HepG2 (cell line): ENCODE results near the gene PSMD5. TPM values are rescaled to one million over a fixed set of nuclear protein-coding genes. Genes with fewer than 3 reads are reported as not detected.
A peak's percentile ranks its signal among the peaks of the same experiment; 100 is the strongest.

Source experiments
- CENPX ChIP-seq: sonication (generic); formaldehyde crosslinking; IDR thresholded peaks from 2 replicates; pipeline ENCODE4 v1.9.0; 2021; ENCODE audit warnings: mild to moderate bottlenecking, missing genetic modification reagents, moderate library complexity
- CHD4 ChIP-seq: fragments of 200-600 bp; sonication (generic); IDR thresholded peaks from 2 replicates; pipeline ENCODE4 v1.7.0; 2017; ENCODE audit warnings: mild to moderate bottlenecking, low read length, borderline replicate concordance
- GATAD2A ChIP-seq: IDR thresholded peaks from 2 replicates; pipeline ENCODE4 v1.6.1; 2016
- HES4 ChIP-seq: sonication (generic); formaldehyde crosslinking; IDR thresholded peaks from 2 replicates; pipeline ENCODE4 v1.9.0; 2021; ENCODE audit warnings: mild to moderate bottlenecking, missing genetic modification reagents, borderline replicate concordance
- HMG20A ChIP-seq: IDR thresholded peaks from 2 replicates; pipeline ENCODE4 v1.6.1; 2016; ENCODE audit warnings: borderline replicate concordance
- JUN ChIP-seq: sonication (generic); formaldehyde crosslinking; IDR thresholded peaks from 2 replicates; pipeline ENCODE4 v1.4.0; 2020; ENCODE audit warnings: mild to moderate bottlenecking, missing genetic modification reagents
- NFE2L1 ChIP-seq: sonication (generic); formaldehyde crosslinking; IDR thresholded peaks from 2 replicates; pipeline ENCODE4 v1.4.0; 2020; ENCODE audit warnings: missing genetic modification reagents, mild to moderate bottlenecking, borderline replicate concordance
- NFIB ChIP-seq: sonication (generic); formaldehyde crosslinking; IDR thresholded peaks from 2 replicates; pipeline ENCODE4 v1.9.0; 2021; ENCODE audit warnings: missing genetic modification reagents, mild to moderate bottlenecking, borderline replicate concordance
- POGZ ChIP-seq: sonication (generic); formaldehyde crosslinking; IDR thresholded peaks from 2 replicates; pipeline ENCODE4 v1.4.0; 2020; ENCODE audit warnings: mild to moderate bottlenecking, missing genetic modification reagents
- RAD51 ChIP-seq: fragments of 450-650 bp; IDR thresholded peaks from 2 replicates; pipeline ENCODE4 v1.6.1; 2016; ENCODE audit warnings: borderline replicate concordance
- ZFP36L1 ChIP-seq: sonication (generic); formaldehyde crosslinking; IDR thresholded peaks from 2 replicates; pipeline ENCODE4 v1.8.0; 2022; ENCODE audit warnings: mild to moderate bottlenecking, missing genetic modification reagents, moderate library complexity
- ZNF382 ChIP-seq: sonication (generic); formaldehyde crosslinking; IDR thresholded peaks from 2 replicates; pipeline ENCODE4 v1.5.0; 2020; ENCODE audit warnings: missing genetic modification reagents, mild to moderate bottlenecking, borderline replicate concordance
- ZNF550 ChIP-seq: sonication (generic); formaldehyde crosslinking; IDR thresholded peaks from 2 replicates; pipeline ENCODE4 v1.4.0; 2020; ENCODE audit warnings: mild to moderate bottlenecking, missing genetic modification reagents, borderline replicate concordance
- ZNF572 ChIP-seq: sonication (generic); formaldehyde crosslinking; IDR thresholded peaks from 2 replicates; pipeline ENCODE4 v1.5.1; 2020; ENCODE audit warnings: mild to moderate bottlenecking, missing genetic modification reagents
- ZNF713 ChIP-seq: sonication (generic); formaldehyde crosslinking; IDR thresholded peaks from 2 replicates; pipeline ENCODE4 v1.4.0; 2020; ENCODE audit warnings: mild to moderate bottlenecking, missing genetic modification reagents
- ZSCAN30 ChIP-seq: sonication (generic); formaldehyde crosslinking; IDR thresholded peaks from 2 replicates; pipeline ENCODE4 v1.5.0; 2020; ENCODE audit warnings: mild to moderate bottlenecking, missing genetic modification reagents
- polyA plus RNA-seq, 8 experiments: library from polyadenylated mRNA; depleted of rRNA in 3 of 8; stranded (reverse) in 7 of 8; unstranded in 1 of 8; fragments of >200 nt; fragmentation: Illumina TruSeq in 4 of 8; extraction: Trizol in 4 of 8; gene quantifications; 2 replicates each; pipeline versions ENCODE4 v1.2.1 to v1.2.3, GENCODE V29; 2011 to 2016; ENCODE audit warnings: low read depth in 4 of 8, missing spikeins in 1 of 8, mixed read lengths in 1 of 8; ENCODE audit not compliant: insufficient read depth in 1 of 8
- total RNA-seq, 5 experiments: library from RNA; depleted of rRNA; stranded (reverse); fragments of >200 nt; fragmentation: Illumina TruSeq; extraction: Trizol; gene quantifications; 2 replicates each; pipeline ENCODE4 v1.2.3, GENCODE V29; 2016; ENCODE audit warnings: low read depth in 1 of 5
- TF ChIP-seq, protein P1 (sequence below): sonication (generic); formaldehyde crosslinking; IDR thresholded peaks from 2 replicates; pipeline ENCODE4 v1.8.1; 2023; ENCODE audit warnings: missing genetic modification reagents, inconsistent platforms, borderline replicate concordance
- TF ChIP-seq, protein P2 (sequence below): IDR thresholded peaks from 2 replicates; pipeline ENCODE4 v1.6.1; 2016; ENCODE audit warnings: low read depth, control low read depth
- TF ChIP-seq, protein P3 (sequence below): sonication (generic); formaldehyde crosslinking; IDR thresholded peaks from 2 replicates; pipeline ENCODE4 v1.9.0; 2022; ENCODE audit warnings: missing genetic modification reagents, mild to moderate bottlenecking, borderline replicate concordance
- TF ChIP-seq, protein P4 (sequence below): sonication (generic); formaldehyde crosslinking; IDR thresholded peaks from 2 replicates; pipeline ENCODE4 v1.4.0; 2020; ENCODE audit warnings: mild to moderate bottlenecking, missing genetic modification reagents, borderline replicate concordance
- TF ChIP-seq, protein P5 (sequence below): sonication (generic); formaldehyde crosslinking; IDR thresholded peaks from 2 replicates; pipeline ENCODE4 v1.4.0; 2020; ENCODE audit warnings: low read depth, mild to moderate bottlenecking, missing genetic modification reagents

Gene PSMD5
- total and polyA plus RNA-seq, 2 of the 13 experiments (the other 11 are each of a cell fraction or from before 2014, with no cell fraction given) = 12.7 to 18.1 TPM

DNA sequence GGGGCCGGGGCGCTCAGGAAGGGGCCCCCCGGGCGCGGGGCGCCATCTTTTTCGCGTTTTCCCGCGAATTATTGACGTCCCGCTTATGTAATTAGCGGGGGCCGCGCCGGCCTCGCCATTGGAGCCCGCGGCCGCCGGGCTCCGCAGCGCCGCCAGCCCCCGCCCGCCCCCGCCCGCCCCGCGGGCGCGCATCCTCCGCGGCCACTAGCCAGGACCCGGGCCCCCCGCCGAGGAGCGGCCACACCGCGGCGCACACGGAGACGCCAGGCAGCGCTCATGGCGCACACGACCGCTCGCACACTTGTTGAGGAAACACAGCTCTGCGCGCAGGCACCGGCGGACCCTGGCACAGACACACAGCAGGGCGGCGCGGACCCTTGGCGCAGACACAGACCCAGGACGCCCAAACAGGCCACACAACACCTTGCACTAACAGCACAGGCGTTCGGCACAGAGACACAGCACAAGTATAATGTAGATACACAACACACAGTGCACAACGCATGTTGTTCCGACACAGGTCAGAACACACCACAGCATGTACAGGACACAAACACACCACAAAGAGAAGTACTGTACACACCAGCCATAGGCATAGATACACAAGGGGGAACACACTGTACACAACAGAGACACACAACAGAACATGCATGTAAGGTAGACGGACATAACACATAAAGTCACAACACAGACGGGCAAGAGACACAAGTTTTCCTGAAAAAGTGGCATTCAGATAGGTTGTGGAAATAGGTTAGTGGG is 34.7 kb upstream of the PSMD5 start (continued):
- TF ChIP-seq, protein P1, sequence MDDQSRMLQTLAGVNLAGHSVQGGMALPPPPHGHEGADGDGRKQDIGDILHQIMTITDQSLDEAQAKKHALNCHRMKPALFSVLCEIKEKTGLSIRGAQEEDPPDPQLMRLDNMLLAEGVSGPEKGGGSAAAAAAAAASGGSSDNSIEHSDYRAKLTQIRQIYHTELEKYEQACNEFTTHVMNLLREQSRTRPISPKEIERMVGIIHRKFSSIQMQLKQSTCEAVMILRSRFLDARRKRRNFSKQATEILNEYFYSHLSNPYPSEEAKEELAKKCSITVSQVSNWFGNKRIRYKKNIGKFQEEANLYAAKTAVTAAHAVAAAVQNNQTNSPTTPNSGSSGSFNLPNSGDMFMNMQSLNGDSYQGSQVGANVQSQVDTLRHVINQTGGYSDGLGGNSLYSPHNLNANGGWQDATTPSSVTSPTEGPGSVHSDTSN = no peak
- TF ChIP-seq JUN (CRISPR knock-in tag) = peak; percentile 67; the same call in 1 of the 2 replicates
- no peak for TF ChIP-seq CENPX
- TF ChIP-seq, protein P2, sequence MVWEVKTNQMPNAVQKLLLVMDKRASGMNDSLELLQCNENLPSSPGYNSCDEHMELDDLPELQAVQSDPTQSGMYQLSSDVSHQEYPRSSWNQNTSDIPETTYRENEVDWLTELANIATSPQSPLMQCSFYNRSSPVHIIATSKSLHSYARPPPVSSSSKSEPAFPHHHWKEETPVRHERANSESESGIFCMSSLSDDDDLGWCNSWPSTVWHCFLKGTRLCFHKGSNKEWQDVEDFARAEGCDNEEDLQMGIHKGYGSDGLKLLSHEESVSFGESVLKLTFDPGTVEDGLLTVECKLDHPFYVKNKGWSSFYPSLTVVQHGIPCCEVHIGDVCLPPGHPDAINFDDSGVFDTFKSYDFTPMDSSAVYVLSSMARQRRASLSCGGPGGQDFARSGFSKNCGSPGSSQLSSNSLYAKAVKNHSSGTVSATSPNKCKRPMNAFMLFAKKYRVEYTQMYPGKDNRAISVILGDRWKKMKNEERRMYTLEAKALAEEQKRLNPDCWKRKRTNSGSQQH (CRISPR knock-in tag) = 0 out of 2 replicates have a peak, but pooled peaks have one; percentile 22
- no peak for TF ChIP-seq ZNF713 (CRISPR knock-in tag)
- TF ChIP-seq NFIB (CRISPR knock-in tag) = no peak
- TF ChIP-seq ZSCAN30 = no peak
- TF ChIP-seq ZNF550 (CRISPR knock-in tag) = no peak
- peak; percentile 47; the same call in 1 of the 2 replicates for TF ChIP-seq GATAD2A (CRISPR knock-in tag)
- TF ChIP-seq ZNF572 (CRISPR knock-in tag) = no peak; the same call in 1 of the 2 replicates
- TF ChIP-seq CHD4 = no peak
- no peak for TF ChIP-seq RAD51
- TF ChIP-seq ZNF382 (CRISPR knock-in tag) = no peak
- TF ChIP-seq POGZ (CRISPR knock-in tag) = peak; percentile 35; the same call in 1 of the 2 replicates
- TF ChIP-seq, protein P3, sequence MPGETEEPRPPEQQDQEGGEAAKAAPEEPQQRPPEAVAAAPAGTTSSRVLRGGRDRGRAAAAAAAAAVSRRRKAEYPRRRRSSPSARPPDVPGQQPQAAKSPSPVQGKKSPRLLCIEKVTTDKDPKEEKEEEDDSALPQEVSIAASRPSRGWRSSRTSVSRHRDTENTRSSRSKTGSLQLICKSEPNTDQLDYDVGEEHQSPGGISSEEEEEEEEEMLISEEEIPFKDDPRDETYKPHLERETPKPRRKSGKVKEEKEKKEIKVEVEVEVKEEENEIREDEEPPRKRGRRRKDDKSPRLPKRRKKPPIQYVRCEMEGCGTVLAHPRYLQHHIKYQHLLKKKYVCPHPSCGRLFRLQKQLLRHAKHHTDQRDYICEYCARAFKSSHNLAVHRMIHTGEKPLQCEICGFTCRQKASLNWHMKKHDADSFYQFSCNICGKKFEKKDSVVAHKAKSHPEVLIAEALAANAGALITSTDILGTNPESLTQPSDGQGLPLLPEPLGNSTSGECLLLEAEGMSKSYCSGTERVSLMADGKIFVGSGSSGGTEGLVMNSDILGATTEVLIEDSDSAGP = peak; percentile 22; the same call in 1 of the 2 replicates
- no peak for TF ChIP-seq NFE2L1 (CRISPR knock-in tag)
- TF ChIP-seq, protein P4, sequence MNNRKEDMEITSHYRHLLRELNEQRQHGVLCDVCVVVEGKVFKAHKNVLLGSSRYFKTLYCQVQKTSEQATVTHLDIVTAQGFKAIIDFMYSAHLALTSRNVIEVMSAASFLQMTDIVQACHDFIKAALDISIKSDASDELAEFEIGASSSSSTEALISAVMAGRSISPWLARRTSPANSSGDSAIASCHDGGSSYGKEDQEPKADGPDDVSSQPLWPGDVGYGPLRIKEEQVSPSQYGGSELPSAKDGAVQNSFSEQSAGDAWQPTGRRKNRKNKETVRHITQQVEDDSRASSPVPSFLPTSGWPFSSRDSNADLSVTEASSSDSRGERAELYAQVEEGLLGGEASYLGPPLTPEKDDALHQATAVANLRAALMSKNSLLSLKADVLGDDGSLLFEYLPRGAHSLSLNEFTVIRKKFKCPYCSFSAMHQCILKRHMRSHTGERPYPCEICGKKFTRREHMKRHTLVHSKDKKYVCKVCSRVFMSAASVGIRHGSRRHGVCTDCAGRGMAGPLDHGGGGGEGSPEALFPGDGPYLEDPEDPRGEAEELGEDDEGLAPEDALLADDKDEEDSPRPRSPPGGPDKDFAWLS (CRISPR knock-in tag) = no peak
- TF ChIP-seq HMG20A (CRISPR knock-in tag) = 0 out of 2 replicates have a peak, but pooled peaks have one; percentile 25
- TF ChIP-seq HES4 (CRISPR knock-in tag) = 0 out of 2 replicates have a peak, but pooled peaks have one; percentile 41
- TF ChIP-seq, protein P5, sequence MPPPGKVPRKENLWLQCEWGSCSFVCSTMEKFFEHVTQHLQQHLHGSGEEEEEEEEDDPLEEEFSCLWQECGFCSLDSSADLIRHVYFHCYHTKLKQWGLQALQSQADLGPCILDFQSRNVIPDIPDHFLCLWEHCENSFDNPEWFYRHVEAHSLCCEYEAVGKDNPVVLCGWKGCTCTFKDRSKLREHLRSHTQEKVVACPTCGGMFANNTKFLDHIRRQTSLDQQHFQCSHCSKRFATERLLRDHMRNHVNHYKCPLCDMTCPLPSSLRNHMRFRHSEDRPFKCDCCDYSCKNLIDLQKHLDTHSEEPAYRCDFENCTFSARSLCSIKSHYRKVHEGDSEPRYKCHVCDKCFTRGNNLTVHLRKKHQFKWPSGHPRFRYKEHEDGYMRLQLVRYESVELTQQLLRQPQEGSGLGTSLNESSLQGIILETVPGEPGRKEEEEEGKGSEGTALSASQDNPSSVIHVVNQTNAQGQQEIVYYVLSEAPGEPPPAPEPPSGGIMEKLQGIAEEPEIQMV (CRISPR knock-in tag) = no peak; the same call in 1 of the 2 replicates
- TF ChIP-seq ZFP36L1 = no peak
